ENCODE results near the gene TMEM53. TPM values are rescaled to one million over a fixed set of nuclear protein-coding genes. Genes with fewer than 3 reads are reported as not detected.

The TMEM53 gene
- total and polyA plus RNA-seq, 2 of the 8 experiments (the other 6 are each of a cell fraction or from before 2014, with no cell fraction given): 6.7 to 27.9 TPM

- H3K36me3 ChIP-seq (ENCODE audit: control insufficient read depth in 2 of 4, insufficient read depth in 4 of 4, low read length in 3 of 4): peaks cover 24 to 71% (median 54%) of the 10 kb centered on the region in 4 experiments
- no peak for FAIRE-seq
- no peak overlapping the region for H2AK5ac ChIP-seq (ENCODE audit: low read depth, low read length)
- TF ChIP-seq RBBP5 (IDR thresholded peaks at IDR 0.05; ENCODE audit: borderline replicate concordance, low read depth, low read length) (no peak), KDM1A (IDR thresholded peaks at IDR 0.05; ENCODE audit: borderline replicate concordance, low read length) (no peak), RNF2 (IDR thresholded peaks at IDR 0.05; ENCODE audit: borderline replicate concordance, low read depth, low read length, missing control alignments, poor library complexity, severe bottlenecking) (no peak), HDAC2 (IDR thresholded peaks at IDR 0.05; ENCODE audit: borderline replicate concordance in 1 of 2, low read depth in 2 of 2, low read length in 2 of 2) (no peak), SP1 (IDR thresholded peaks at IDR 0.05; ENCODE audit: low read depth, low read length) (no peak), POLR2A (IDR thresholded peaks at IDR 0.05; ENCODE audit: control extremely low read depth in 1 of 2, low read depth in 2 of 2, low read length in 2 of 2) (no peak), SP4 (IDR thresholded peaks at IDR 0.05; ENCODE audit: low read length) (no peak), NANOG (IDR thresholded peaks at IDR 0.05; ENCODE audit: insufficient read depth, low read depth, low read length, poor library complexity, severe bottlenecking) (no peak), CHD2 (IDR thresholded peaks at IDR 0.05; ENCODE audit: low read length) (no peak), CEBPB (IDR thresholded peaks at IDR 0.05; ENCODE audit: low read depth, low read length) (no peak), KDM4A (IDR thresholded peaks at IDR 0.05; ENCODE audit: low read depth, low read length, severe bottlenecking) (no peak), NRF1 (IDR thresholded peaks at IDR 0.05; ENCODE audit: low read depth, low read length) (no peak), CBX5 (IDR thresholded peaks at IDR 0.05; ENCODE audit: low read depth, low read length) (no peak)
- 90% methylated on average over 3 of the region's 3 CpGs; no CpG with 5 or more reads in 1 of the 2 experiments for WGBS, 2 experiments (ENCODE audit: extremely low coverage in 1 of 2, insufficient coverage in 1 of 2, insufficient read length in 1 of 2, insufficient replicate concordance in 2 of 2, low coverage in 1 of 2, low lambda C conversion rate in 2 of 2, missing lambda C conversion rate in 1 of 2)
- peaks cover 13% of the 10 kb centered on the region for H3K79me1 ChIP-seq (ENCODE audit: low read depth, low read length)
- H3K23me2 ChIP-seq (ENCODE audit: low read depth, low read length): no peaks in the 10 kb centered on the region
- H2BK120ac ChIP-seq (replicated peaks; ENCODE audit: low read depth, low read length): no peak overlapping the region
- H2BK5ac ChIP-seq (ENCODE audit: low read depth, low read length): 0 out of 2 replicates have a peak overlapping the region, but pooled peaks have one; percentile 12
- no peak for DNase-seq (ENCODE audit: low read depth in 1 of 2, low spot score in 2 of 2)
- H3K27ac ChIP-seq (ENCODE audit: low read depth, low read length): no peak overlapping the region
- POLR2A ChIA-PET (ENCODE audit: partially characterized antibody): interaction anchor here (0.9 to 30.8 kb wide), 5 partner anchors 1 to 405 kb away, joined by 3 to 633 read pairs (median 4); no protein-coding TSS in a partner anchor
- no peak overlapping the region for H4K91ac ChIP-seq (replicated peaks; ENCODE audit: insufficient read length, low read length)
- H3K23ac ChIP-seq (ENCODE audit: insufficient read length): no peak overlapping the region
- H3K18ac ChIP-seq (ENCODE audit: extremely low read depth, low read length): no peak overlapping the region
- H2BK15ac ChIP-seq (ENCODE audit: low read length): no peak overlapping the region
- no peak overlapping the region for H4K8ac ChIP-seq (ENCODE audit: extremely low read depth, insufficient read depth, low read length)
- peaks cover 6 to 17% of the 10 kb centered on the region in 2 experiments for H4K20me1 ChIP-seq (replicated peaks in 1 of 2; ENCODE audit: control insufficient read depth in 1 of 2, insufficient read depth in 2 of 2, low read length in 2 of 2)
- H4K5ac ChIP-seq (ENCODE audit: insufficient read length, low read depth, low read length): no peak overlapping the region
- no peaks in the 10 kb centered on the region for H3K4me1 ChIP-seq (replicated peaks in 1 of 4; ENCODE audit: control insufficient read depth in 3 of 4, insufficient read depth in 4 of 4, low read length in 3 of 4)
- H3K56ac ChIP-seq (replicated peaks; ENCODE audit: insufficient read length, low read depth, low read length): no peak overlapping the region
- no peak overlapping the region for H2AFZ ChIP-seq (ENCODE audit: low read length)
- H3K4me3 ChIP-seq (ENCODE audit: extremely low read depth in 1 of 4, insufficient read depth in 2 of 4, low read depth in 3 of 4, low read length in 4 of 4): no peak overlapping the region
- H2BK12ac ChIP-seq (ENCODE audit: low read depth, low read length): no peak overlapping the region
- H3K14ac ChIP-seq (ENCODE audit: insufficient read length): no peak overlapping the region
- H3K79me2 ChIP-seq (ENCODE audit: control insufficient read depth in 1 of 2, insufficient read depth in 2 of 2, low read length in 2 of 2): no peaks in the 10 kb centered on the region
- CTCF ChIA-PET (ENCODE audit: partially characterized antibody): interaction anchor here (0.8 to 15.0 kb wide), 7 partner anchors 7 to 33 kb away, joined by 3 to 197 read pairs (median 11); partner anchors contain the start of genes ARMH1 and TMEM53
- no peak overlapping the region for H3K4me2 ChIP-seq (ENCODE audit: insufficient read depth in 1 of 2, low read depth in 2 of 2, low read length in 2 of 2)
- H3K9ac ChIP-seq (replicated peaks in 1 of 4; ENCODE audit: extremely low read depth in 1 of 4, low read depth in 3 of 4, low read length in 3 of 4): no peak overlapping the region
- no peak overlapping the region for H3K4ac ChIP-seq (replicated peaks; ENCODE audit: insufficient read length, low read depth, low read length)
- H2BK20ac ChIP-seq (ENCODE audit: low read length): no peak overlapping the region
- no peaks in the 10 kb centered on the region for H3K27me3 ChIP-seq (replicated peaks in 1 of 4; ENCODE audit: control insufficient read depth in 3 of 4, extremely low read depth in 1 of 4, insufficient read depth in 3 of 4, low read length in 3 of 4)
- H3K9me3 ChIP-seq (ENCODE audit: insufficient read depth in 2 of 2, low read depth in 1 of 2, low read length in 1 of 2): no peaks in the 10 kb centered on the region
Measured at GRCh38 chr1:44642925-44643324, 31.4 kb downstream of the TMEM53 start.

Data from H1 (cell line).